Stimulated activated CD8-positive, alpha-beta memory T cell treated with anti-CD3 and anti-CD28 coated beads, Interleukin-15, amount 100 ng/mL, for 4 hours (primary cell): ENCODE data around the gene ACTL7B.
"Not testable (repeated sequence)": the region's sequence is repeated elsewhere in the genome, so short reads cannot be mapped to it uniquely, and the experiment has no call there.

Experiments used
- DNase-seq, 2 donors: peaks; one replicate each; pipeline ENCODE4 v3.0.0-alpha.2; 2020; ENCODE audit warnings: low read depth in 2 of 2

Gene ACTL7B

GRCh38 chr9:108844391-108844790 is 11.4 kb downstream of the ACTL7B start:
- no peak for DNase-seq

DNA sequence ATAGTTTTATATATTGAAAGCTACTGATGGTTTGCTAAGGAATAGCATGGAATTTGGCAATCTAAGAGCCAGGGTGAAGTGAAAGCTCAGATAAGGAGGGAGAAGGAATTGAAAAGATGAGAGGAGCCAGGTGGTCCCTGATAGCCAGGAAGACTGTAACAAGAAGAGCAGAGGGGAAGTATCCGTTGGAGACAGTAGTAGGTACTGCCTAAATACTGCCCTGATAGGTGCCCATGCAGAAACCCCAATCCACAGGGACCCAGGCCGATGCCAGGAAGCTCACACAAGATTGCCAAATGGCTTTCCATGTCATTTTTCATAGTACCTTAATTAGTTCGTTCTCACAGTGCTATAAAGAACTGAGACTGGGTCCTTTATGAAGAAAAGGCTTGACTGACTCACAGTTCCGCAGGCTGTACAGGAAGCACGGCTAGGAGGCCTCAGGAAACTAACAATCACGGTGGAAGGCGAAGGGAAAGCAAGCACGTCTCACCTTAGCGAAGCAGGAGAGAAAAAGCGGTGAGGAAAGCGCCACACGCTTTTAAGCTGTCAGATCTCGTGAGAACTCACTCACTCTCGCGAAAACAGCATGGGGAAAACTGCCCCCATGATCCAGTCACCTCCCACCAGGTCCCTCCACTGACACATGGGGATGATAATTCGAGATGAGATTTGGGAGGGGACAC is 13.0 kb downstream of the ACTL7B start:
- no peak for DNase-seq

DNA sequence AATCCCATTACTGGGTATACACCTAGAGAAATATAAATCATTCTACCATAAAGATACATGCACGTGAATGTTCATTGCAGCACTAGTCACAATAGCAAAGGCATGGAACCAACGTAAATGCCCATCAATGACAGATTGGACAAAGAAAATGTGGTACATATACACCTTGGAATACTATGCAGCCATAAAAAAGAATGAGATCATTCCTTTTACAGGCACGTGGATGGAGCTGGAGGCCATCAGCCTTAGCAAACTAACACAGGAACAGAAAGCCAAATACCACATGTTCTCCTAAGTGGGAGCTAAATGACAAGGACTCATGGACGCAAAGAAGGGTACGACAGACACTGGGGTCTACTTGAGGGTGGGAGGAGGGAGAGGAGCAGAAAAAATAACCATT is 16.2 kb downstream of the ACTL7B start:
- DNase-seq = not testable (repeated sequence)

- DNase-seq = no peak
Measured at GRCh38 chr9:108838017-108838416, 17.8 kb downstream of the ACTL7B start.

GRCh38 chr9:108837530-108837929 is 18.3 kb downstream of the ACTL7B start:
- no peak for DNase-seq

- no peak for DNase-seq
Measured at GRCh38 chr9:108836781-108837180, 19.0 kb downstream of the ACTL7B start.

GRCh38 chr9:108836319-108836718 is 19.5 kb downstream of the ACTL7B start:
- DNase-seq = no peak

DNA sequence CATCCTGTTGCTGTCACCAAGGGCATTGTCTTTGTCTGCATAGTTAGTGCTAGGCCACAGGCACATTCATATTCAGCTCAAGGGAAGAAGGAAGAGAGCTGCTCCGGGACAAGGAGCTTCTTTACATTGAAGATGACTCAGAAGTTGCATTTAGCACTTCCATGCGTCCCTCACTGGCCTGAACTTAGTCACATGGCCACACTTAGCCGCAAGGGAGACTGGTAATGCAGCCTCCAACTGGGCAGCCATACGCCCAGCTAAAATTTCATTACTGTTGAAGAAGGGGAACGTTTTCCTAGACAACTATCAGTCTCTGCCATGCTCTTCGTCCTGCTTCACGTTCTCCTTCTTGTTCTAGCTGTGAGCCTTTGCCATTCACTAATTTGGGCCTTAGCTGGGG is 20.0 kb downstream of the ACTL7B start:
- no peak for DNase-seq

DNA sequence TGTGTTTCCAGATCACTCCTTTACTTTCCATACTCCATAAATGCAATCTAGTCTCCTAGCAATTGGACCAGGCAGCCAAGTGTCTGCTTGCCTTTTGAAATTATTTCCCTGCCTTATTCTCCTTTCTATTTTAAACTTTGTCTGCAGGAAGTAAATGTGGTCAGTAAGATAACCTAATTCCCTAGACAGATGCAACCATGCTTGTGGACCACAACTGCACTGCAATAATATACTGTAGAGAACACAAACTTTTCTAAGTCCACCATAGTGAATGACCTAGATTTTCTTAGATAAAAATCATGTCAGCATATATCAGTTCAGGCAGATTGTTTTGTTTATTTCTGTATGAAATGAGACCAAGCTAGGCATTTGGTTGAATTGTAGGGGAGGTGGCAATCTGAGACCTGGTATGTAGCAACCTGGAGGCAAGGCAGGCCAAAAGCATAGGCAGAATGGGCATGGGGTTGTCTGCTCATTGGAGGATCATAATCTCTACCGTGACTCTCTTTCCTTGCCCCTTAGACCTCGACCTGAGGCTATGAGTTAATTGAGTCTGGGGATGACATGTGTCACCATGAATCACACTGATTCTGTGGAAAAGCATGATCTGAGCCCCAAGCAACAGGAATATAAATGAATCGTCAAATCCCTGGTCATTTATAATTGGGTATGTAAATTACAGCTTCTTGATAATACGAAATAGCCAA is 20.7 kb downstream of the ACTL7B start:
- DNase-seq = no peak

GRCh38 chr9:108832179-108832500 is 23.6 kb downstream of the ACTL7B start:
- DNase-seq = no peak

DNA sequence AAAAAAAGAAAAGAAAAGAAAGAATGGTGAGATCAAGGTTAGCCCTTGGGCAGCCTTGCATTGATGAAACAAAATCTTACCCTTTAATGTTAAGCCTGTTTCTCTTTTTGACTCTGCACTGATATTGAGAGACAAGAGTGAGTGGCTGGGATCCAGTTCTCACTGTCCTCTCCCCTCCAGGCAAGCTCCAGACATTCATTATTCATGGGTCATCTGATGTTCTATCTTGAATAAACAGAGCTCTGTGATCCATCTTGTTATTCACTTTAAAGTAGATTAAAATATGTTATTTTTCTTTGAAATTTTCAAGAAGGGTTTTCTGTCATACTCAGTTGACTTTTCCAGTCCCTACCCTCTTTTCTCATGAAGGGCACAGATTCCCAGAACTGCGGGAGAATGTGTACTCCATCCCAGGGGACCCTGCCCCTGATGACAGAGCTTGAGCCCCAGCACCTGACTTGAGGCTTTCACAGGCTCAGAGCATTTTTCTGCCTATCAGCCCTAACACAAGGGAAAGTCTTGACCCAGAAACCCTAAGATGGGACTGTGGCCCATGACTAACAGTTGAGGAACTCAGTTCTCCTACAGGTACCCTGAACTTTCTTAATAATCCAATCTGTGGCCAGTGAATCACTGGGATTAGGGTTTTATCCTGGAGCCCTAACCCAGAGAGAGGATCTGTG is 24.1 kb downstream of the ACTL7B start:
- no peak for DNase-seq

GRCh38 chr9:108830272-108830671 is 25.5 kb downstream of the ACTL7B start:
- DNase-seq = no peak

GRCh38 chr9:108823829-108824228 is 32.0 kb downstream of the ACTL7B start:
- DNase-seq = no peak

- no peak for DNase-seq
Measured at GRCh38 chr9:108816037-108816436, 39.7 kb downstream of the ACTL7B start.

- DNase-seq = no peak
Measured at GRCh38 chr9:108815156-108815555, 40.6 kb downstream of the ACTL7B start.

DNA sequence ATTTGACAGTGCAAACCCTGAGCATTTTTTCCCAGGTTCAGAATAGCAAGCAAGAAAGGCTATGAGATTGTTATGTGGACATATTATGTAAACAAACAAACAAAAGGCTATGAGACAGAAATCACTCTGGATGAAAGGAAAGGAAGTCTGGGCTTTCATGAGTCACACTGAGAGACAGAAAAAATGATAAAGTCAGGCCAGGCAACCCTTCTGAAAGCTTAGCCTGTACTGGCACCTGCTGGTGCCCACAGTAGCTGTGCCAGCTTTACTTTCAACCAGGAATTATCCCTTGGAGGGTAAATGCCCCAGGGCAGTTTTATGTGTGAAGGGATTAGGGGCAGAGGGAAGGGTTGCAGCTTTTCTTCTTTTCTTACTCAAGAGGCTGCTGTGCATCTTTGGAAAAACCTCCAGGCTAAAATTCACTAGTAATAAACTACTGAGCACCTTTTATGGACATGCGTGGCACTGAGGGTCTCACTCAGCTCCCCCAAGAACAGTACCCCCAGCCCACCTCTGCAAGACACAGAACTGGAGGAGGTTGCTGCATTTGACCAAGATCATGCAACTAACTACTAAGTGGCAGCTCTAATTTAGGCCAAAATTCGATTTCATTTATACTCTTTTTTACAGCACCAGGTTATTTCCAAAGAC is 41.7 kb downstream of the ACTL7B start:
- no peak for DNase-seq

GRCh38 chr9:108812396-108813025 is 43.3 kb downstream of the ACTL7B start:
- DNase-seq = no peak

DNA sequence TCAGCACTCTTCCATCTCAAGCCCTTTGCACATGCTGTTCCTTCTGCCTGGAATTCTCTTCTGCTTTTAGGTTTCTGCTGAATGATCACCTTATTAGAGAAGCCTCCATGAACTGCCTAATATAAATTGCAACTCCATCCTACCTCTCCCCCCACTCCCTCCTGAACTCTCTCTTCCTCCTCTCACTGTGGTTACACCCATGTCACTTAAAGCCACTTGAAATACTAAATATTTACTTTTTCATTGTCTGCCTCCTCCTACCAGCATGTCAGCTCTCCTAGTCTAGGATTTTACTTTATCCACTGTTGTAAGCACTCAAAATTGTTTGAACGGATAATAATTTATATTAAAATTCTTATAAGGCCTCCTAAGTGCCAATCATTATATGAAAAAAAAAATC is 43.8 kb downstream of the ACTL7B start:
- no peak for DNase-seq

DNA sequence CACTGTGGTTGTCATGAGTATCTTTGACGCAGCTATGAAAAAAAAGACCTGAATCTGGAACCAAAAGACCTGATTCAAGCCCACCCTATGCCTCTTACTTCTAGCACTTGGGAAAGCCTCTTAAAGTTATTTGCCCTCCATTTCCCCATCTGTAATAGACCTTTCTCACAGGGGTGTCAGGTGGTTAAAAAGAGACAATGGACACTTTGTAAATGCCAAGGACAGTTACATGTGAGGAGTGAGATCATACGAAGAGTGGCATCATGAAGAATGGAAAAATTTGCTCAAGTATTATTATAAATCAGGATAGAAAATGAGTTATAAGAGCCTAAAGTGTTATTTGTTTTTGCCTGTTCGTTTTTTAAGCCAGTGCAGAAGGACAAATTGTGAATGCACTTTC is 46.5 kb downstream of the ACTL7B start:
- no peak for DNase-seq
